ENCODE data around the gene ZBTB34. TPM values are rescaled to one million over a fixed set of nuclear protein-coding genes. Genes with fewer than 3 reads are reported as not detected.

The ZBTB34 gene
- total RNA-seq, 2 donors from 2014 or later = 3.5 to 6.2 TPM

DNA sequence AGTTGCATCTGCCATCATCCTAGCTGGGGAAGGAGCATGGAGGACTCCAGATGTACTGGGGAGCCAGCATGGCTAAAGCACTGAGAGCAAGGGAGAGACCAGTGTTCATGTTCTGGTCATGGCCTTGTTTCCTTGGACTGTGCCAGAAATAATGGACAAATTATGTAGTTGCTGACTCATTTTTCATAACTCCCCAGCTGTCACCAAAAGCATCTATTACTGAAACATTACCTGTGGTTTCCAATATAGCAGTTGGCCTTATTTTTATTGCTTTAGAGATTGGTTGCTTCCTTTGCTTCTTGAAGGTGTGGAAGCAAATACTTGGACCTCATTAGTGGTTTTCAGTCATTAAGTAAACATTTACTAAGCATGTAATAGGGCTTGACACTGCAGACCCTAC lies 65.4 kb downstream of the ZBTB34 start:
- no peaks in the 10 kb centered on the region for H3K4me1 ChIP-seq
- no peaks in the 10 kb centered on the region for H3K9me3 ChIP-seq

GRCh38 chr9:126926364-126926763 lies 65.9 kb downstream of the ZBTB34 start:
- Histone ChIP-seq H3K9me3 (no peaks in the 10 kb centered on the region), H3K4me1 (no peaks in the 10 kb centered on the region), H3K4me3 (no peak overlapping the region), H3K27me3 (no peaks in the 10 kb centered on the region), H3K36me3 (no peaks in the 10 kb centered on the region), H3K27ac (no peak overlapping the region)
- no peak for DNase-seq (ENCODE audit: low spot score)
- no peak for TF ChIP-seq CTCF (IDR thresholded peaks at IDR 0.05)

More for the DNA sequence above, 65.4 kb downstream of the ZBTB34 start:
- H3K27me3 ChIP-seq = no peaks in the 10 kb centered on the region
- DNase-seq (ENCODE audit: low spot score) = no peak
- TF ChIP-seq CTCF (IDR thresholded peaks at IDR 0.05) = no peak
- H3K27ac ChIP-seq = no peak overlapping the region
- H3K4me3 ChIP-seq = no peak overlapping the region
- no peaks in the 10 kb centered on the region for H3K36me3 ChIP-seq

DNA sequence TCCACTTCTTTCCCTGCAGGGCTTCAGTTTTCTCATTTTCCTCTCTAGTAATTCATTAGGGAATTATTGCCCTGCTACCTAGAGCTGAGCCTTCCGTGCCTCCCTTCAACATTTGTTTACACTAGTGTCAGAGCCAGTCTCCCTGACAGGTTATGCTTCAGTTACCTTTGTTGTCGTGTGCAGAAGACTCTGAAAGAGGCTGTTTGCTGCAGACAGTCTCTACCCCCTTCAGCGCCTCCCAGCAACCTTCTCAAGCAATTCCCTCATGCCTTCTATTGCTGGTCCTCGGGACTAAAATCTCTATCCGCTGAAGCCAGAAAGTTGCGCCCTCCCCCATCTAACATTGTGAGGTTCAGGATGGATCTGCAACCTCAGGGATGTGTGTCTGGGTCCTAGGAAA lies 67.0 kb downstream of the ZBTB34 start:
- no peaks in the 10 kb centered on the region for H3K4me1 ChIP-seq
- DNase-seq (ENCODE audit: low spot score) = no peak
- TF ChIP-seq CTCF (IDR thresholded peaks at IDR 0.05) = no peak
- H3K4me3 ChIP-seq = no peak overlapping the region
- H3K27me3 ChIP-seq = no peaks in the 10 kb centered on the region
- no peaks in the 10 kb centered on the region for H3K9me3 ChIP-seq
- no peak overlapping the region for H3K27ac ChIP-seq
- no peaks in the 10 kb centered on the region for H3K36me3 ChIP-seq

DNA sequence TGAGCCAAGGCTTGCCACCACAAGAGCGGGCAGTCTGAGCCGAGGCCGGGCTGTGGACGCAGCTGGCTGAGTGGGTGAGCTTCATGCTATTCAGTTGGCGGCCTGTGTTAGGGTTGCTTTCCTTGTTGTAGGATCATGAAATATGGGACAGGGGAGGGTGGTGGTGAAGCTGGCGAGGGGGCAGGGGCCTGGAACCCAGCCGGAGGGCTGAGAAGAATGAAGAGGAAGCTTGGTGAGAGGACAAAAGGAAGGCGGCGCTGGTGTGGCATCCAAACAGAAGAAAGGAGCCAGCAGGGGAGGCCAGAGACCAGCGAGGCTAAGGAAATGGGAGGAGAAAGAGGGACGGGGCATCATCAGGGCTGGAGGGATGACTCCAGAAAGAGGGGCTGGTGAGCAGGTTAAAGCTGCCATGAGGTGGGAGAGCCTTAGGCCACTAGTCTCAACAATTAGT lies 72.5 kb downstream of the ZBTB34 start:
- no peak for DNase-seq (ENCODE audit: low spot score)
- H3K27ac ChIP-seq = no peak overlapping the region
- H3K4me1 ChIP-seq = peaks cover 0 to 5% of the 10 kb centered on the region in 2 donors

DNA sequence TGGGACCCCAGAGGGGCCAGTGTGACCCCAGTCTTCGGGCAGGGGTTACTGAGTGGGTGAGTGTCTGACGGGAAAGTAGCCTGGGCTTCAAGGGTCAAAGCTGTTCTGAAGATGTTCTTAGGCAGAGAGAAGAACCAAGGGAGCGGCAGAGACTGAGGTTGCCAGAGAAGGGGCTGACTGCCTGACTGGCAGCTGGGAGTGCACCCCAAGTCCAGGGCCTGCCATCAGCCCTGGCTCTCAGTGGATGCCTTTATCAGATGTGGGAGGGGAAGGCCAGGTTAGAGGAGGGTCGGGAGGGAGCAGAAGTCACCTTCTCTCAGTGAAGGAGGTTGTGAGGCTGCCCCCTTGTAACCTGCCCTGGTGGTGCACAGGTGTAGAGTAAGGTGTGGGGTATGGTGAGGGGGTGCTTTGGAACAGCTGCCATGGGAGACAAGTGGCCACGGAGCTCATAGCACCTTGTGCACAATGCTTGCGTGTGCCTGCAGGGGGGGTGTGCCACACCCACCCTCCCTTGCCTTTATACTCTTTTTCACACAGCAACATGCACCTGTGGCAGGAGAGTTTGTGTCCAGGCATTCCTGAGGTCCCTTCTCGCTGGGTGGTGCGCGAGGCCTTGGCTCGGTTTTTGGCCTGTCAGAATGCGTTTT lies 73.0 kb downstream of the ZBTB34 start:
- no peak overlapping the region for H3K4me3 ChIP-seq
- H3K4me1 ChIP-seq = peaks cover 0 to 5% of the 10 kb centered on the region in 2 donors
- no peaks in the 10 kb centered on the region for H3K9me3 ChIP-seq
- no peak overlapping the region for H3K27ac ChIP-seq
- DNase-seq (ENCODE audit: low spot score) = no peak
- no peaks in the 10 kb centered on the region for H3K36me3 ChIP-seq
- TF ChIP-seq CTCF (IDR thresholded peaks at IDR 0.05) = no peak
- no peaks in the 10 kb centered on the region for H3K27me3 ChIP-seq

More for the DNA sequence above, 72.5 kb downstream of the ZBTB34 start:
- no peak for TF ChIP-seq CTCF (IDR thresholded peaks at IDR 0.05)
- Histone ChIP-seq H3K27me3 (no peaks in the 10 kb centered on the region), H3K36me3 (no peaks in the 10 kb centered on the region), H3K9me3 (no peaks in the 10 kb centered on the region), H3K4me3 (no peak overlapping the region)

GRCh38 chr9:126934441-126934840 lies 74.0 kb downstream of the ZBTB34 start:
- Histone ChIP-seq H3K27ac (no peak overlapping the region), H3K36me3 (no peaks in the 10 kb centered on the region), H3K9me3 (no peaks in the 10 kb centered on the region), H3K4me3 (no peak overlapping the region), H3K27me3 (no peaks in the 10 kb centered on the region), H3K4me1 (peaks cover 0 to 5% of the 10 kb centered on the region in 2 donors)
- no peak for DNase-seq (ENCODE audit: low spot score)
- no peak for TF ChIP-seq CTCF (IDR thresholded peaks at IDR 0.05)
